H1 (cell line): ENCODE measurements around the gene RTN4RL1. TPM values are rescaled to one million over a fixed set of nuclear protein-coding genes. Genes with fewer than 3 reads are reported as not detected.

Source experiments
- CTCF ChIA-PET: fragments of 300-600 bp; sonication (Branson Sonifier 250); formaldehyde crosslinking; loops from one replicate; lab custom pipeline; 2021; ENCODE audit not compliant: partially characterized antibody; lab: Charles Lee
- POLR2A ChIA-PET: fragments of 300-600 bp; sonication (Branson Sonifier 250); formaldehyde crosslinking; loops from one replicate; lab custom pipeline; 2021; ENCODE audit warnings: inconsistent platforms; ENCODE audit not compliant: partially characterized antibody; lab: Charles Lee
- DNase-seq, 2 experiments: peaks; one replicate each; pipeline versions ENCODE4 v3.0.0 to v3.0.0-alpha.2; 2010 to 2022; ENCODE audit warnings: low spot score in 2 of 2, low read depth in 1 of 2, mixed read lengths in 1 of 2
- FAIRE-seq: peaks from 2 replicates; lab custom pipeline; 2011; peaks lifted over from hg19 to GRCh38; lab: Jason Lieb, UNC
- H2AFZ ChIP-seq: 2 replicates; pipeline ENCODE4 v1.8.1; 2012; ENCODE audit warnings: low read length, inconsistent platforms
- H2AK5ac ChIP-seq: 2 replicates; pipeline ENCODE4 v1.6.1; 2013; ENCODE audit warnings: low read depth, low read length
- H2BK120ac ChIP-seq: replicated peaks from 2 replicates; pipeline ENCODE3; 2013; ENCODE audit warnings: low read depth, low read length, inconsistent platforms
- H2BK12ac ChIP-seq: 2 replicates; pipeline ENCODE4 v1.6.1; 2013; ENCODE audit warnings: low read depth, low read length
- H2BK15ac ChIP-seq: 2 replicates; pipeline ENCODE4 v1.6.1; 2013; ENCODE audit warnings: low read length
- H2BK20ac ChIP-seq: 2 replicates; pipeline ENCODE4 v1.6.1; 2013; ENCODE audit warnings: low read length
- H2BK5ac ChIP-seq: 2 replicates; pipeline ENCODE4 v1.6.1; 2013; ENCODE audit warnings: low read depth, low read length
- H3K14ac ChIP-seq: 2 replicates; pipeline ENCODE4 v1.6.1; 2013; ENCODE audit warnings: inconsistent platforms; ENCODE audit not compliant: insufficient read length
- H3K18ac ChIP-seq: 2 replicates; pipeline ENCODE4 v1.6.1; 2013; ENCODE audit warnings: low read length; ENCODE audit errors: extremely low read depth
- H3K23ac ChIP-seq: 2 replicates; pipeline ENCODE4 v1.6.1; 2013; ENCODE audit warnings: inconsistent platforms; ENCODE audit not compliant: insufficient read length
- H3K23me2 ChIP-seq: 2 replicates; pipeline ENCODE4 v1.6.1; 2013; ENCODE audit warnings: low read depth, low read length
- H3K27ac ChIP-seq: 2 replicates; pipeline ENCODE4 v1.6.1; 2011; ENCODE audit warnings: low read depth, low read length, inconsistent platforms
- H3K27me3 ChIP-seq, 4 experiments: replicated peaks in 1 of 4; 1 replicate in 1 of 4; 2 replicates in 3 of 4; pipeline versions ENCODE4 v1.6.1 to v1.8.1; 2011 to 2013; ENCODE audit warnings: low read length in 3 of 4, mild to moderate bottlenecking in 3 of 4, inconsistent platforms in 2 of 4, mixed read lengths in 2 of 4, moderate library complexity in 1 of 4; ENCODE audit not compliant: control insufficient read depth in 3 of 4, insufficient read depth in 3 of 4; ENCODE audit errors: extremely low read depth in 1 of 4
- H3K36me3 ChIP-seq, 4 experiments: 2 replicates each; pipeline versions ENCODE4 v1.6.1 to v1.8.1; 2011 to 2013; ENCODE audit warnings: mild to moderate bottlenecking in 4 of 4, low read length in 3 of 4, moderate library complexity in 2 of 4, control low read depth in 1 of 4, inconsistent platforms in 1 of 4; ENCODE audit not compliant: insufficient read depth in 4 of 4, control insufficient read depth in 2 of 4
- H3K4ac ChIP-seq: replicated peaks from 2 replicates; pipeline ENCODE3; 2013; ENCODE audit warnings: low read length, low read depth, mixed read lengths, inconsistent platforms; ENCODE audit not compliant: insufficient read length
- H3K4me1 ChIP-seq, 4 experiments: replicated peaks in 1 of 4; 1 replicate in 1 of 4; 2 replicates in 3 of 4; pipeline versions ENCODE4 v1.6.1 to v1.8.1; 2011 to 2013; ENCODE audit warnings: low read length in 3 of 4, inconsistent platforms in 2 of 4, mixed read lengths in 1 of 4; ENCODE audit not compliant: insufficient read depth in 4 of 4, control insufficient read depth in 3 of 4
- H3K4me2 ChIP-seq, 2 experiments: 2 replicates each; pipeline versions ENCODE4 v1.6.1 to v1.8.1; 2011 to 2013; ENCODE audit warnings: low read depth in 2 of 2, low read length in 2 of 2, control low read depth in 1 of 2, inconsistent platforms in 1 of 2, mild to moderate bottlenecking in 1 of 2; ENCODE audit not compliant: insufficient read depth in 1 of 2
- H3K4me3 ChIP-seq, 4 experiments: fragments of 200-600, 300-600 bp in 1 of 4; sonication (generic), shearing (Covaris generic), sonication (Bioruptor Twin) in 1 of 4; 2 replicates each; pipeline versions ENCODE4 v1.5.1 to v1.8.1; 2011 to 2016; ENCODE audit warnings: low read length in 4 of 4, low read depth in 3 of 4, control low read depth in 2 of 4, inconsistent platforms in 2 of 4, mild to moderate bottlenecking in 2 of 4, mixed read lengths in 1 of 4, moderate library complexity in 1 of 4; ENCODE audit not compliant: insufficient read depth in 2 of 4; ENCODE audit errors: extremely low read depth in 1 of 4
- H3K56ac ChIP-seq: replicated peaks from 2 replicates; pipeline ENCODE3; 2013; ENCODE audit warnings: low read depth, mild to moderate bottlenecking, mixed read lengths, low read length, inconsistent platforms; ENCODE audit not compliant: insufficient read length
- H3K79me1 ChIP-seq: 2 replicates; pipeline ENCODE4 v1.6.1; 2013; ENCODE audit warnings: low read depth, low read length, control low read depth
- H3K79me2 ChIP-seq, 2 experiments: 2 replicates each; pipeline versions ENCODE4 v1.6.1 to v1.8.1; 2012 to 2013; ENCODE audit warnings: low read length in 2 of 2, mild to moderate bottlenecking in 2 of 2, inconsistent platforms in 1 of 2; ENCODE audit not compliant: insufficient read depth in 2 of 2, control insufficient read depth in 1 of 2
- H3K9ac ChIP-seq, 4 experiments: replicated peaks in 1 of 4; 1 replicate in 1 of 4; 2 replicates in 3 of 4; pipeline versions ENCODE4 v1.6.1 to v1.8.1; 2011 to 2013; ENCODE audit warnings: low read depth in 3 of 4, low read length in 3 of 4, control low read depth in 2 of 4, mild to moderate bottlenecking in 2 of 4, moderate library complexity in 2 of 4, inconsistent platforms in 1 of 4; ENCODE audit errors: extremely low read depth in 1 of 4
- H3K9me3 ChIP-seq, 2 experiments: 2 replicates each; pipeline versions ENCODE4 v1.6.1 to v1.8.1; 2012 to 2013; ENCODE audit warnings: mild to moderate bottlenecking in 2 of 2, moderate library complexity in 2 of 2, control low read depth in 1 of 2, inconsistent platforms in 1 of 2, low read depth in 1 of 2, low read length in 1 of 2, mixed read lengths in 1 of 2; ENCODE audit not compliant: insufficient read depth in 2 of 2
- H4K20me1 ChIP-seq, 2 experiments: replicated peaks in 1 of 2; 2 replicates each; pipeline versions ENCODE3 to v1.8.1; 2011 to 2013; ENCODE audit warnings: inconsistent platforms in 2 of 2, low read length in 2 of 2, mild to moderate bottlenecking in 1 of 2; ENCODE audit not compliant: insufficient read depth in 2 of 2, control insufficient read depth in 1 of 2
- H4K5ac ChIP-seq: 2 replicates; pipeline ENCODE4 v1.6.1; 2013; ENCODE audit warnings: low read length, low read depth, mixed read lengths, inconsistent platforms; ENCODE audit not compliant: insufficient read length
- H4K8ac ChIP-seq: 2 replicates; pipeline ENCODE4 v1.8.0; 2013; ENCODE audit warnings: mild to moderate bottlenecking, moderate library complexity, low read length, inconsistent platforms; ENCODE audit not compliant: insufficient read depth; ENCODE audit errors: extremely low read depth
- H4K91ac ChIP-seq: replicated peaks from 2 replicates; pipeline ENCODE3; 2013; ENCODE audit warnings: low read length, mixed read lengths, inconsistent platforms; ENCODE audit not compliant: insufficient read length
- BACH1 ChIP-seq: IDR thresholded peaks from 2 replicates; pipeline ENCODE4 v1.6.1; 2012; ENCODE audit warnings: low read length, improper control_type of control experiment
- BCL11A ChIP-seq, 2 experiments: IDR thresholded peaks; one replicate each; pipeline ENCODE4 v1.6.1; 2011; ENCODE audit warnings: low read depth in 2 of 2, low read length in 2 of 2, mild to moderate bottlenecking in 2 of 2
- BRCA1 ChIP-seq: IDR thresholded peaks from 2 replicates; pipeline ENCODE4 v1.6.1; 2012; ENCODE audit warnings: low read depth, low read length, improper control_type of control experiment
- CBX8 ChIP-seq: fragments of 300-800, 300-1000 bp; sonication (generic); IDR thresholded peaks from 2 replicates; pipeline ENCODE4 v1.7.1; 2016; ENCODE audit warnings: low read depth, low read length, borderline replicate concordance
- GABPA ChIP-seq: IDR thresholded peaks from 2 replicates; pipeline ENCODE4 v1.6.1; 2011; ENCODE audit warnings: mild to moderate bottlenecking, low read length, moderate library complexity, borderline replicate concordance; ENCODE audit not compliant: insufficient read depth
- HDAC6 ChIP-seq: IDR thresholded peaks from one replicate; pipeline ENCODE4 v1.7.1; 2012; ENCODE audit warnings: low read depth, mild to moderate bottlenecking, inconsistent platforms, low read length, moderate library complexity
- KDM1A ChIP-seq: fragments of 200-600, 300-600 bp; sonication (generic); IDR thresholded peaks from 2 replicates; pipeline ENCODE4 v1.7.1; 2016; ENCODE audit warnings: mild to moderate bottlenecking, low read length, borderline replicate concordance
- KDM4A ChIP-seq: IDR thresholded peaks from one replicate; pipeline ENCODE4 v1.7.1; 2012; ENCODE audit warnings: low read depth, mild to moderate bottlenecking, moderate library complexity, low read length, inconsistent platforms; ENCODE audit not compliant: severe bottlenecking
- RBBP5 ChIP-seq: IDR thresholded peaks from 2 replicates; pipeline ENCODE4 v1.7.1; 2012; ENCODE audit warnings: low read depth, mild to moderate bottlenecking, inconsistent platforms, low read length, moderate library complexity, borderline replicate concordance
- SIX5 ChIP-seq: IDR thresholded peaks from 2 replicates; pipeline ENCODE4 v1.6.1; 2011; ENCODE audit warnings: mild to moderate bottlenecking, low read depth, low read length
- SP4 ChIP-seq: IDR thresholded peaks from 2 replicates; pipeline ENCODE4 v1.6.1; 2012; ENCODE audit warnings: low read length, inconsistent platforms
- SUZ12 ChIP-seq: fragments of 200-600 bp; sonication (generic); IDR thresholded peaks from 2 replicates; pipeline ENCODE4 v1.6.1; 2012; ENCODE audit warnings: mild to moderate bottlenecking, inconsistent platforms, low read length, moderate library complexity, mixed read lengths
- TAF1 ChIP-seq: IDR thresholded peaks from 2 replicates; pipeline ENCODE4 v1.6.1; 2011; ENCODE audit warnings: mild to moderate bottlenecking, low read depth, low read length
- TBP ChIP-seq: IDR thresholded peaks from 2 replicates; pipeline ENCODE4 v1.6.1; 2011; ENCODE audit warnings: low read depth, low read length, improper control_type of control experiment
- TEAD4 ChIP-seq: IDR thresholded peaks from 2 replicates; pipeline ENCODE4 v1.6.1; 2012; ENCODE audit warnings: low read depth, low read length, inconsistent platforms, mixed read lengths
- WGBS, 2 experiments: shearing (Covaris generic) in 1 of 2; methylation state at CpG; one replicate each; pipeline versions ENCODE4 v1.1.6 to v1.1.7; 2013 to 2015; ENCODE audit warnings: low lambda C conversion rate in 2 of 2, mixed read lengths in 2 of 2, inconsistent platforms in 1 of 2, low coverage in 1 of 2, missing lambda C conversion rate in 1 of 2; ENCODE audit not compliant: insufficient replicate concordance in 2 of 2, insufficient coverage in 1 of 2, insufficient read length in 1 of 2; ENCODE audit errors: extremely low coverage in 1 of 2, missing lambda C conversion rate in 1 of 2; 5-methylcytosine and 5-hydroxymethylcytosine counted together
- polyA plus RNA-seq, 7 experiments: library from polyadenylated mRNA; depleted of rRNA in 3 of 7; stranded (reverse) in 5 of 7; unstranded in 2 of 7; fragments of >200 nt in 5 of 7; fragments of 200-250 nt in 2 of 7; gene quantifications; 1 replicate in 5 of 7; 2 replicates in 1 of 7; 4 replicates in 1 of 7; pipeline versions ENCODE4 v1.2.1 to v1.2.3, GENCODE V29; 2011 to 2013; ENCODE audit warnings: missing spikeins in 2 of 7, mixed read lengths in 2 of 7
- total RNA-seq: library from RNA; stranded (reverse); fragmentation: NEBNext Ultra II Directional; extraction: Animal tissue kit (Norgen Biotek cat#: 25700); gene quantifications from 2 replicates; pipeline ENCODE4 v1.2.1, GENCODE V29; 2021

The RTN4RL1 gene
- total and polyA plus RNA-seq, 2 of the 8 experiments (the other 6 are each of a cell fraction or from before 2014, with no cell fraction given): 0.09 TPM; not detected in 1

DNA sequence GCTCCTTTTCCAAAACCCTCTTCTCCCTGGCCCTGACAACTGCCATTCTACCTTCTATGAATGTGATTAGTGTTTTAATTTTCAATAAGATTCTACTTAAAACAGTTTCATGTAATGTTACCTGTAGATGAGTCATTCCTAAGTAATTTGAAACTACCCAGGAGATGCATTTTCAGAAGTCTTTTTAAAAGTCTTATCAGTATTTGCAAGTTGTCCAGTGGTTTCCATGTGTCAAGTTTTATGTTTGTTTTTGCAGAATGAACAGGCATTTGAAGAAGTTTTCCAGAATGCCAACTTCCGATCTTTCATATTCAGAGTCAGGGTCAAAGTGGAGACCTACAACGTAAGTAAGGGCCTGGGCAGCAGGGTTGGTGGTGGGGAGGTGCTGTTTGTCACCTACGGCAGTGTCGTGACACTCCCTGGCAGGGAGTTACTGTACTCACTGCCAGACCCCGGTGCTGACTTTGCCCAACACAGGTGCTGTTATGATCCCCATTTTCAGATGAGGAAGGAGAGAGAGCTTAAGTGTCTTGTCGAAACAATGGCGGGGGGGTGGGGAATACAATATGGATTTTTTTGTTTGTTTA lies 130.3 kb downstream of the RTN4RL1 start:
- FAIRE-seq: no peak
- no peak for TF ChIP-seq BCL11A (IDR thresholded peaks at IDR 0.05; ENCODE audit: low read depth in 2 of 2, low read length in 2 of 2)
- no peak for TF ChIP-seq TBP
- no peak for TF ChIP-seq KDM4A
- no peak for TF ChIP-seq SP4
- TF ChIP-seq BACH1: no peak
- no peak for TF ChIP-seq CBX8
- no peak for TF ChIP-seq KDM1A
- no peak for TF ChIP-seq GABPA
- TF ChIP-seq SUZ12: no peak
- no peak for TF ChIP-seq BRCA1
- no peak for TF ChIP-seq SIX5
- no peak for TF ChIP-seq TEAD4
- TF ChIP-seq TAF1: no peak
- no peak for TF ChIP-seq HDAC6
- no peak for TF ChIP-seq RBBP5

More for the DNA sequence above, 130.3 kb downstream of the RTN4RL1 start:
- DNase-seq: no peak
- Histone ChIP-seq H3K4me1 (no peaks in the 10 kb centered on the region), H3K79me2 (no peaks in the 10 kb centered on the region), H3K4me3 (no peak overlapping the region), H2BK20ac (no peak overlapping the region), H3K4ac (no peak overlapping the region), H2BK15ac (no peak overlapping the region), H3K79me1 (no peaks in the 10 kb centered on the region), H3K56ac (no peak overlapping the region), H4K5ac (no peak overlapping the region), H3K36me3 (peaks cover 12 to 70% (median 48%) of the 10 kb centered on the region in 4 experiments), H3K9me3 (no peaks in the 10 kb centered on the region), H2BK5ac (no peak overlapping the region), H2BK120ac (no peak overlapping the region), H3K27me3 (no peaks in the 10 kb centered on the region), H3K23ac (no peak overlapping the region), H3K14ac (no peak overlapping the region), H3K4me2 (no peak overlapping the region), H3K27ac (no peak overlapping the region), H4K20me1 (peaks cover 5 to 8% of the 10 kb centered on the region in 2 experiments), H4K8ac (no peak overlapping the region), H4K91ac (no peak overlapping the region), H3K23me2 (no peaks in the 10 kb centered on the region), H2AFZ (no peak overlapping the region), H2AK5ac (no peak overlapping the region), H2BK12ac (no peak overlapping the region), H3K18ac (no peak overlapping the region), H3K9ac (no peak overlapping the region)
- POLR2A ChIA-PET: interaction anchor here (0.6 kb wide), 1 partner anchor 54 kb away, joined by 3 read pairs; no protein-coding TSS in a partner anchor
- CTCF ChIA-PET: interaction anchor here (0.6 to 1.9 kb wide), 3 partner anchors 13 to 148 kb away, joined by 3 to 6 read pairs (median 3); no protein-coding TSS in a partner anchor
- WGBS, 2 experiments: 95% methylated on average over 7 of the region's 7 CpGs; no CpG with 5 or more reads in 1 of the 2 experiments
